HCT116 (cell line): ENCODE data around the gene SERINC5.
A peak's percentile ranks its signal among the peaks of the same experiment; 100 is the strongest.

ENCODE experiments used
- CEBPB ChIP-seq: IDR thresholded peaks from 2 replicates; pipeline ENCODE4 v1.6.1; 2012; ENCODE audit warnings: low read depth
- EZH2 ChIP-seq: fragments of 200-600 bp; sonication (generic); IDR thresholded peaks from 2 replicates; pipeline ENCODE4 v1.6.1; 2017; ENCODE audit warnings: antibody characterized with exemption, mixed run types
- EZH2phosphoT487 ChIP-seq: fragments of 200-600 bp; IDR thresholded peaks from 2 replicates; pipeline ENCODE4 v1.6.1; 2018; ENCODE audit warnings: antibody characterized with exemption, borderline replicate concordance
- MAX ChIP-seq: IDR thresholded peaks from 2 replicates; pipeline ENCODE4 v1.6.1; 2012
- POLR2A ChIP-seq: IDR thresholded peaks from 2 replicates; pipeline ENCODE4 v1.7.0; 2011; ENCODE audit warnings: borderline replicate concordance; ENCODE audit not compliant: insufficient read depth, insufficient read length; ENCODE audit errors: extremely low read depth
- POLR2AphosphoS5 ChIP-seq: IDR thresholded peaks from 2 replicates; pipeline ENCODE4 v1.6.1; 2011; ENCODE audit warnings: mild to moderate bottlenecking, low read depth, low read length, moderate library complexity
- RAD21 ChIP-seq: IDR thresholded peaks from 2 replicates; pipeline ENCODE4 v1.6.1; 2012; ENCODE audit warnings: low read depth, mild to moderate bottlenecking
- SRF ChIP-seq: IDR thresholded peaks from 2 replicates; pipeline ENCODE4 v1.6.1; 2012; ENCODE audit warnings: low read depth
- TCF7L2 ChIP-seq: IDR thresholded peaks from 2 replicates; pipeline ENCODE4 v1.7.0; 2011; ENCODE audit warnings: borderline replicate concordance, inconsistent platforms; ENCODE audit not compliant: insufficient read depth, insufficient read length; ENCODE audit errors: extremely low read depth
- ZNF274 ChIP-seq: fragments of 200-500 bp; sonication (Bioruptor generic); IDR thresholded peaks from 2 replicates; pipeline ENCODE4 v1.6.1; 2014; ENCODE audit warnings: mild to moderate bottlenecking, low read depth, low read length, inconsistent platforms
- TF ChIP-seq, protein P1 (sequence below): IDR thresholded peaks from 2 replicates; pipeline ENCODE4 v1.6.1; 2012; ENCODE audit warnings: low read depth
- TF ChIP-seq, protein P2 (sequence below), 3 experiments: fragments of 200-600 bp in 1 of 3; sonication (generic) in 1 of 3; IDR thresholded peaks in 2 of 3; conservative IDR thresholded peaks in 1 of 3; 2 replicates each; pipeline ENCODE4 v1.5.1; 2012 to 2017; ENCODE audit warnings: low read depth in 2 of 3, low read length in 2 of 3, antibody characterized with exemption in 1 of 3, borderline replicate concordance in 1 of 3, control low read depth in 1 of 3, mild to moderate bottlenecking in 1 of 3, mixed read lengths in 1 of 3, mixed run types in 1 of 3, moderate library complexity in 1 of 3; ENCODE audit not compliant: insufficient read depth in 1 of 3

DNA sequence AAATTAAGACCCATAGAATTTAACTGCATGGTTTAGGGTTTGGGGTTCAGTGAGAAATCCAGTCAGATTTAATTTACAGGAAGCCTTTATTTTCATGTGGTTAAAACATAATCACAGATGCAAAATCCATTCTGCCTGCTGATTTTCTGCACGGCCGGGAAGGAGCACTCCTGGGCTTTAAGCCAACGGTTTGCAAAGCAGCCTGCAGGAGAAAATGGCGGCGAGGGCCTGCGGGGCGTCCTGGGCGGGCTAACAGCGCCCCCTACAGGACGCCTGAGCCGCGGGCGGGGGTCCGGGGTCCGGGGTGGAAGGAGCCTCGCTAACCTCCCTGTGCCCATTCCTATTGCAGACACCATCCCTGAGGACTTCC is 173.1 kb downstream of the SERINC5 start:
- TF ChIP-seq EZH2phosphoT487 (no peak), POLR2AphosphoS5 (no peak), EZH2 (no peak), MAX (no peak), TCF7L2 (no peak), ZNF274 (no peak), RAD21 (peak; percentile 74), POLR2A (no peak), SRF (no peak), CEBPB (no peak)
- TF ChIP-seq, protein P1, sequence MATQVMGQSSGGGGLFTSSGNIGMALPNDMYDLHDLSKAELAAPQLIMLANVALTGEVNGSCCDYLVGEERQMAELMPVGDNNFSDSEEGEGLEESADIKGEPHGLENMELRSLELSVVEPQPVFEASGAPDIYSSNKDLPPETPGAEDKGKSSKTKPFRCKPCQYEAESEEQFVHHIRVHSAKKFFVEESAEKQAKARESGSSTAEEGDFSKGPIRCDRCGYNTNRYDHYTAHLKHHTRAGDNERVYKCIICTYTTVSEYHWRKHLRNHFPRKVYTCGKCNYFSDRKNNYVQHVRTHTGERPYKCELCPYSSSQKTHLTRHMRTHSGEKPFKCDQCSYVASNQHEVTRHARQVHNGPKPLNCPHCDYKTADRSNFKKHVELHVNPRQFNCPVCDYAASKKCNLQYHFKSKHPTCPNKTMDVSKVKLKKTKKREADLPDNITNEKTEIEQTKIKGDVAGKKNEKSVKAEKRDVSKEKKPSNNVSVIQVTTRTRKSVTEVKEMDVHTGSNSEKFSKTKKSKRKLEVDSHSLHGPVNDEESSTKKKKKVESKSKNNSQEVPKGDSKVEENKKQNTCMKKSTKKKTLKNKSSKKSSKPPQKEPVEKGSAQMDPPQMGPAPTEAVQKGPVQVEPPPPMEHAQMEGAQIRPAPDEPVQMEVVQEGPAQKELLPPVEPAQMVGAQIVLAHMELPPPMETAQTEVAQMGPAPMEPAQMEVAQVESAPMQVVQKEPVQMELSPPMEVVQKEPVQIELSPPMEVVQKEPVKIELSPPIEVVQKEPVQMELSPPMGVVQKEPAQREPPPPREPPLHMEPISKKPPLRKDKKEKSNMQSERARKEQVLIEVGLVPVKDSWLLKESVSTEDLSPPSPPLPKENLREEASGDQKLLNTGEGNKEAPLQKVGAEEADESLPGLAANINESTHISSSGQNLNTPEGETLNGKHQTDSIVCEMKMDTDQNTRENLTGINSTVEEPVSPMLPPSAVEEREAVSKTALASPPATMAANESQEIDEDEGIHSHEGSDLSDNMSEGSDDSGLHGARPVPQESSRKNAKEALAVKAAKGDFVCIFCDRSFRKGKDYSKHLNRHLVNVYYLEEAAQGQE = no peak
- TF ChIP-seq, protein P2, sequence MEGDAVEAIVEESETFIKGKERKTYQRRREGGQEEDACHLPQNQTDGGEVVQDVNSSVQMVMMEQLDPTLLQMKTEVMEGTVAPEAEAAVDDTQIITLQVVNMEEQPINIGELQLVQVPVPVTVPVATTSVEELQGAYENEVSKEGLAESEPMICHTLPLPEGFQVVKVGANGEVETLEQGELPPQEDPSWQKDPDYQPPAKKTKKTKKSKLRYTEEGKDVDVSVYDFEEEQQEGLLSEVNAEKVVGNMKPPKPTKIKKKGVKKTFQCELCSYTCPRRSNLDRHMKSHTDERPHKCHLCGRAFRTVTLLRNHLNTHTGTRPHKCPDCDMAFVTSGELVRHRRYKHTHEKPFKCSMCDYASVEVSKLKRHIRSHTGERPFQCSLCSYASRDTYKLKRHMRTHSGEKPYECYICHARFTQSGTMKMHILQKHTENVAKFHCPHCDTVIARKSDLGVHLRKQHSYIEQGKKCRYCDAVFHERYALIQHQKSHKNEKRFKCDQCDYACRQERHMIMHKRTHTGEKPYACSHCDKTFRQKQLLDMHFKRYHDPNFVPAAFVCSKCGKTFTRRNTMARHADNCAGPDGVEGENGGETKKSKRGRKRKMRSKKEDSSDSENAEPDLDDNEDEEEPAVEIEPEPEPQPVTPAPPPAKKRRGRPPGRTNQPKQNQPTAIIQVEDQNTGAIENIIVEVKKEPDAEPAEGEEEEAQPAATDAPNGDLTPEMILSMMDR (IDR thresholded peaks at IDR 0.05 in 2 of 3, conservative IDR thresholded peaks at IDR 0.05 in 1 of 3; ENCODE audit: borderline replicate concordance in 1 of 3, insufficient read depth in 1 of 3, low read depth in 2 of 3, low read length in 2 of 3) = peak; percentile 52 to 95 (median 83); a peak in 5 of 6 replicates
